NCI-H2196 (cell line): ENCODE data around the gene AKIRIN1.
A peak's percentile ranks its signal among the peaks of the same experiment; 100 is the strongest.
"Not testable (repeated sequence)": the region's sequence is repeated elsewhere in the genome, so short reads cannot be mapped to it uniquely, and the experiment has no call there.

Experiments used
- DNase-seq: peaks from one replicate; lab custom pipeline; 2025; ENCODE audit not compliant: unreplicated experiment; lab: John Stamatoyannopoulos, UW

The AKIRIN1 gene

DNA sequence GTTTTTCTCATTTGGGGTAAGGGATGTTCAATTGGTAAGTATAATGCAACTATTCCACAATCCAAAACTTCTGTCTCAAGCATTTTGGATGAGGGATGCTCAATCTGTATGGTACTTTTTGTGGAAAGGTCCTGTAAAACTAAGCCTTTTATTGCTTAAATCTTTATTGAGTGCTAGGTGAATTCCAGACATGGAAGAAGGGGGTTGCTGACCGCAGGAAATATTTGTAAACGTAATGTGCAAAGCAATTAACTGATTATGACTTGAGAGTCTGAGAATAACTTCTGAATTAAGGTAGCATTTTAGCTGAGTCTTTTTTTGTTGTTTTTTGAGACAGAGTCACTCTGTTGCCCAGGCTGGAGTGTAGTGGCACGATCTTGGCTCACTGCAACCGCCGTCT lies 3.1 kb downstream of the AKIRIN1 start:
- DNase-seq: no peak

DNA sequence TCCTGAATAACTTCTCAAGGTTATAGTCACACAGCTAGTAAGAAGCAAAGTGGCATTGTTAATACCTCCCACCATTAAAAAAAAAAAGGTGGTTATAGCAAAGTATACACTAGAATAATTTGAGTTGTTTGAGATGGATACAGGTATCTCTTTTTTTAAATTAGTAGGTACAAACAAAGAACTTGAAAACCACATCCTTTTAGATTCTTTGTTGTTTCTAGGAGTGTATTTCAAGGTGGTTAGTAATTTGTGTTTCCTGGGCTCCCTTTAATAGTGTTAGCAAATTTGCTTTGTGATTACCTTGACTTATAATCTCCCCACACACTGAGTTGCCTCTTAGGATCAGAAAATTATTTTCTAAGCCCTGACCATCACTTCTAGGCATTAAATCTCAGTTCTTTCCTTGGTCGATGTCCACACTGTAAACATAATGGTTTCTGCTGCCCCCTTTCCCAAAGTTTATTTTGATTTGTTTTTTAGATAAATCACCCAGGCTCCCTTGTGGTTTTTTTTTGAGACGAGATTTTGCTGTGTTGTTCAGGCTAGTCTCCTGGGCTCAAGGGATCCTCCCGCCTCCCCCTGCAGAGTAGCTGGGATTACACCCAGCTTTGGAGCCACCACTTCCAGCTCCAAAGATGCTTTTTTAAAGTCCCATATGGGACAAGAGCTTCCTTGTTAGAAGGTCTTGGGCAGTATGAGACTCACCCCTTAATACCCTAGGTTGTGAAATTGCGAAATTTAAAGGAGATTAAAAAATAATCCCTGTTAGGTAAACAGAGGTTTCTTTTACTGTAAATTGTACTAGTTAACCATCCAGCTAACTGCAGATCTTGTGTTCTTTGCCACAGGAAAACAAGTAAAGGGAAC lies 6.2 kb downstream of the AKIRIN1 start:
- no peak for DNase-seq

DNA sequence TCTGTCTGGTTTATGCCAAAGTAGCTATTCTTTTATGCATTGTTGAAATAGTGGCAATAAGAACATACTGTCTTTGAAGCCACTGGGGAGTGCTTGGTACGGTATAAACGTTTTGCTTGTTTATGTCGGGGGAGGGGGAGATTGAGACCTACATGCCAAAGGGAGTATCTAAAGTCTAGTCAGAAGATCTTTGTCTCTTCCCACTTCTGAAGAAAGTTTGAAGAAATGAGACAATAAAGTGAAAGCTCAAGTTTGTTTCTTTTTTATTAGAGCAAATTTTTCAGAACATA lies 6.8 kb downstream of the AKIRIN1 start:
- DNase-seq: no peak

GRCh38 chr1:39001516-39002421 lies 10.7 kb downstream of the AKIRIN1 start:
- no peak for DNase-seq

DNA sequence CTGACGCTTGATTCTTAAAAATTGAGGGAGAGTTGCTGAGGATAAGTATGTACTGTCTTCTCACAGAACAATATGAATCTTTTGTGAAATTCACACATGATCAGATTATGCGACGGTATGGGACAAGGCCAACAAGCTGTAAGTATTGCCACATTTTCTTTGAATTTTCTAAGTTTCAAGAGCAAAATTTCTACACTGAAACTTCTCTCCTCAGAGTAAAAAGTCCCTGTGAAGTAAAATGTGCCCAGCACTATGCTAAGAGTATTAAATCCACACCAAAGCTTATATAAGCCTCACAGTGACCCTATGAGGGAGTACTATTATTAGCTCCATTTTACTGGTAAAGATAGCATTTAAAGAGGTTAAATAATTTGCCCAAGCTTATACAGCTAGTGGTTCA lies 12.2 kb downstream of the AKIRIN1 start:
- DNase-seq: no peak

- DNase-seq: no peak
Measured at GRCh38 chr1:39003794-39004193, 12.7 kb downstream of the AKIRIN1 start.

DNA sequence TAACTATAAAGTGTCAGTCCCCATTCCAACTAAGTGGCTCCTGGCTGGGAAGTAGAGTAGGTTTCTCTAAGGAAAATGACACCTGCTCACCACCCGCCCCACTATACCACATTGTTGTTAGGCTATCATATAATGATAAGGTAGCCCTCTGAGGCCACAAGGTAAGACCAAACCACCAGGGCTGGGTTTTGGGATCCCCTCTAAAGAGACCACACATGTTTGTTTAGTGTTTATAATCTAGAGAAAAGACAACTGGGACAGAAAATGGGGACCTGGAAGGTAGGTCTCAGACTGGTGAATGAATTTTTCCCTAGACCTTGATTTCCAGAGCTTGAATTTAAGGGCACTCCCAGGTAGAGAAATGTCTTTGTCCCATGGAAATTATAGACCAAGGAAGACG lies 15.2 kb downstream of the AKIRIN1 start:
- no peak for DNase-seq

DNA sequence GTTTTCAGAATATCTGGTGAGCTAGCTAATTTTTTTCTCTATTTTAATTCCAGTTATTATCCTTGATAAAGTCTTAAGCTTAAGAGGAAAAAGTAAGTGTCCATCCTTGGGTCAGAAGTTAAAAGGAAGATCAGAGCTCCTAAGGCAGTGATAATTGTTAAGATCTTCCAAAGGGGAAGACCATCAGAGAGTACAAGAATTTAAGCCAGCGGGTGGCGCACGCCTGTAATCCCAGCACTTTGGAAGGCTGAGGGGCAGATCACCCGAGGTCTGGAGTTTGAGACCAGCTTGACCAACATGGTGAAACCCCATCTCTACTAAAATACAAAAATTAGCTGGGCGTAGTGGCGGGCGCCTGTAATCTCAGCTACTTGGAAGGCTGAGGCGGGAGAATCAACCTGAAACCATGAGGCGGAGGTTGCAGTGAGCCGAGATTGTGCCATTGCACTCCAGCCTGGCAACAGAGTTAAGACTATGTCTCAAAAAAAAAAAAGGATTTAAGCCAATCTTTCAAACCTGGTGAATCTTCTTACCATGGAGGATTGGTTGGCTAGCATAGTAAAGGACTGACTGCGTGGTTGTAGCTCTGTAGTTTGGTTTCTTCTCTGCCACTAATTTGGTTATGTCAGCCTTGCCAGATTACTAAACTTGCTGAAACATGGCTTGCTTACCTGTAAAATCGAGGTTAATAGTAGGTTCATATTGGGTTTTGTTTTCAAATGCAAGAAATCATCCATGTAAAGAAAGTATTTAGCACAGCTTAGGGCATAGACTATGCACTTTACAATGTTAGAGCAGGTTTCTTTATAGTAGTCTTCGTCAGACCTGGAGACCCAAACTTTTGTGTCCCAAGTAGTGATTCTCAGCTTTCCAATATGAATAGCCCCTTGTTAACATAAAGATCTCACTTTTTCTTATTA lies 15.9 kb downstream of the AKIRIN1 start:
- no peak for DNase-seq

GRCh38 chr1:39014956-39015355 lies 23.9 kb downstream of the AKIRIN1 start:
- DNase-seq: not testable (repeated sequence)

DNA sequence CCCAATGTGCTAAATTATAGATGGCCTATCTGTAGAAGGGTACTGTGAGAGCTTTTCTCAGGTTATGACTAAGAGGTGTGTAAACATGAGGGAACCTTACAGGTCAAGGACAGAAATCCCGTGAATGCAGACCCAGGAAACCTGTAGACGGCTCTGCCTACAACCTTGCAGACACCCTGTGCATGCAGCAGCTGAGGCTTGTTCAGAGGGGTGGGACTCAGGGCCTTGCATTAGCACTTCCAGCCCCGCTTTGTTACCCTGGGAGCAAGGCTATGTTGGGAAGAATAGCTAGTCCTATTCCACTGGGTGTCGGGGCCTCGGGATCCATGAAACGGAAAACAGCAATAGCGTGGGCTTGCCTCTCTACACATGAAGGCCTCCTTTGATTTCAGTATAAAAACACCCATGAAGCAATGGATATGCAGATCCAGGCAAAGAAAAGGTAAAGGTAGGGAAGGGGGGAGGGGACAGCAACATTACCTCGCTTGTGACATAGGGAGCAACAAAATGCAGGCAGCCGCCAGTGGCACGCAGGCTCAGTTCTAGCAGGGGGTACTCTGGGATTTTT lies 25.6 kb downstream of the AKIRIN1 start:
- DNase-seq: no peak

DNA sequence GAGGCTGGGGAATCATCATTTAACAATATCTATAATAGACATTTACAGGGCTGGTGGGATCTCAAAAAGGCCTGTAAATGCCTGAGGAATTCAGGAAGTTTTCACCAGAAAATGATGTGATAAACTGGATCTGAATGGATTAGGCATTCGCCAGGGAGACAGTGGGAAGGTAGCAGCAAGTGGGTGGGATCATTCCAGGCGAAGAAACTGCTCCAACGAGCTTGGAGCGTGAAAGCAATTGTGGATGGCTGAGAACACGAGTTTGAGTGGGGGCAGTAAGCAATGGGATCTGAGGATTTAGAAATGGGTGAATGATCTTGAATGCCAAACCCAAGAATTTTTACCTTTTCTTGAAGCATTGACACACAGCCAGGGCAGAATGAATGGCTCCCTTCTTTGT lies 26.2 kb downstream of the AKIRIN1 start:
- DNase-seq: no peak

GRCh38 chr1:39020494-39020893 lies 29.4 kb downstream of the AKIRIN1 start:
- DNase-seq: not testable (repeated sequence)

DNA sequence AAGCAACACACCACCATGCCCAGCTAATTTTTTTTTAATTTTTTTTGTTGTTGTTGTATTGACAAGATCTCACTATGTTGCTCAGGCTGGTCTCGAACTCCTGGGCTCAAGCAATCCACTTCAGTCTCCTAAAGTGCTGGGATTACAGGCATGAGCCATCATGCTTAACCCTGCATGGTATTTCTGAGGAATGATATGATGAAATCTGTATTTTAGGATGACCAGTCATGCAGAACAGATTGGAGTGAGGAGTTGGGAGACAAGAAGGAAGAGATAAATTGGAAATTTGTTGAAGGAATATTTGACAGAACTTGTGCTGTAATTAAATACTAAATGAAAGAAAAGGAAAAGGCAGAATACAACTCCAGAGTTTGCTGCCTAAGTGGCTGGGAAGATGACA lies 30.4 kb downstream of the AKIRIN1 start:
- no peak for DNase-seq

GRCh38 chr1:39023140-39023539 lies 32.1 kb downstream of the AKIRIN1 start:
- DNase-seq: no peak

- peak; percentile 90 for DNase-seq
Measured at GRCh38 chr1:39026051-39026865, 35.2 kb downstream of the AKIRIN1 start, which contains the start of gene NDUFS5. Gene NDUFS5, plus strand, starts transcription at chr1:39026350. Its CDS starts 2,375 bp downstream, at chr1:39028725.

DNA sequence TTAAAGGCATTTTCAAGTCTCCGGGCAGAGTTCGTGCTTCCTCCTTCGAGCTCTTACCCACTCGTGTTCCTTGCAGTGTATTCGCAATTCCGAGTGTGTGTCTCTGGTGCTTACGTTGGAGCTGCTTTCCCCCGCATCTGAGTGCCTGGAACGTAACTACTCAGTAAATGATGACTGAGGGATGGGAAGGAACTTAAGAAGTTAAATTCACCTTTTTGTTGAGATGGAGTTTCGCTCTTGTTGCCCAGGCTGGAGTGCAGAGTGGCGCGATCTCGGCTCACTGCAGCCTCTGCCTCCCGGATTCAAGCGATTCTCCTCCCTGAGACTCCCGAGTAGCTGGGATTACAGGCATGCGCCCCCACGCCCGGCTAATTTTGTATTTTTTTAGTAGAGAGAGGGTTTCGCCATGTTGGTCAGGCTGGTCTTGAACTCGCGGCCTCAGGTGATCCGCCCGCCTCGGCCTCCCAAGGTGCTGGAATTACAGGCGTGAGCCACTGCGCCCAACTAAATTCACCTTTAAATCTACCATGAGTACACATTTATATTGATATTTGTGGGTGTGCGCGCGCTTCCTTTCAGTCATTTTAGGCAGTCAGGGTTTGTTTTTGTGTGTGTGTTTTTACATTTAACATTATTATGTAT lies 35.9 kb downstream of the AKIRIN1 start:
- DNase-seq: no peak

DNA sequence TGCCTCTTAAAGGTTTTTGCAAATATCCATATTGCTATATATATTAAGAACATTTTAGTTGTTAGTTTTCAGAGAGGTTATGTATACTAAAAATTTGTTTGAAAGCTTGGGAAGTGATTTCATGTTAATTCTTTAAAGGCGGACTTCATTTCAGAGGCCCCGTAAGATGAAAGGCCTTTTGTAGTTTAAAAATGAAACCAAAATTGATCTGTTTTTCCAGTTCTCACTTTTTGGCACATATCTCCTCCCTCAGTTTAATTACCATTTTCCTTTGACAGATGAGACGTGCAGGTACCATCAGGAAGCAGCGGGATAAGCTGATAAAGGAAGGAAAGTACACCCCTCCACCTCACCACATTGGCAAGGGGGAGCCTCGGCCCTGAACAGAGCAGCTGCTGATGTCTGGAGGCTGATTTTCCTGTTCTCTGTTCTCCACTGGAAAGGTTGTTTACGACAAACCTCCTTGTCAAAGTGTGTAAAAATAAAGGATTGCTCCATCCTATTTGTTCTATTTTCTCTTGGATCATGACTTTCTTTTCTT lies 43.1 kb downstream of the AKIRIN1 start:
- no peak for DNase-seq

DNA sequence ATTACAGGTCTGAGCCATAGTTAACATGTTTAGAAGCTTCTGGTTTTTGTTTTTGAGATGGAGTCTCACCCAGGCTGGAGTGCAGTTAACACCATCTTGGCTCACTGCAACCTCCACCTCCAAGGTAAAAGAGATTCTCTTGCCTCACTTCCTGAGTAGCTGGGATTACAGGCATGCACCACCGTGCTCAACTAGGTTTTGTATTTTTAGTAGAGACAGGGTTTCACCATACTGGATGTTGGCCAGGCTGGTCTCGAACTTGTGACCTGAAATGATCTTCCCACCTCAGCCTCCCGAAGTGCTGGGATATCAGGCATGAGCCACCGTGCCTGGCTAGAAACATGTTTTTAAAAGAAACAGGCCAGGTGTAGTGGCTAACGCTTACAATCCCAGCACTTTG lies 45.6 kb downstream of the AKIRIN1 start:
- DNase-seq: no peak

- no peak for DNase-seq
Measured at GRCh38 chr1:39043513-39043912, 52.4 kb downstream of the AKIRIN1 start.
